HG02884 (cell line): ENCODE measurements around the gene ZNF587.
"Not testable (repeated sequence)": the region's sequence is repeated elsewhere in the genome, so short reads cannot be mapped to it uniquely, and the experiment has no call there.

Source experiments
- ATAC-seq: cut with Tn5 transposase; IDR thresholded peaks from one replicate; pipeline ENCODE4 v1.9.1; 2021; ENCODE audit warnings: mild to moderate bottlenecking, moderate library complexity; ENCODE audit not compliant: unreplicated experiment

Gene ZNF587

GRCh38 chr19:57849666-57850473 lies at the start of gene ZNF587:
TSS of gene ZNF587 (plus strand) at chr19:57849859. CDS start at chr19:57850039, 180 bp downstream.
- ATAC-seq, result peak; percentile 93

- ATAC-seq, result no peak
Observed at GRCh38 chr19:57800696-57801095, 49.0 kb upstream of the ZNF587 start.

GRCh38 chr19:57802269-57802668 lies 47.4 kb upstream of the ZNF587 start:
- ATAC-seq, result no peak

- no peak for ATAC-seq
Observed at GRCh38 chr19:57803265-57803593, 46.4 kb upstream of the ZNF587 start.

- no peak for ATAC-seq
Observed at GRCh38 chr19:57803594-57804325, 45.9 kb upstream of the ZNF587 start.

DNA sequence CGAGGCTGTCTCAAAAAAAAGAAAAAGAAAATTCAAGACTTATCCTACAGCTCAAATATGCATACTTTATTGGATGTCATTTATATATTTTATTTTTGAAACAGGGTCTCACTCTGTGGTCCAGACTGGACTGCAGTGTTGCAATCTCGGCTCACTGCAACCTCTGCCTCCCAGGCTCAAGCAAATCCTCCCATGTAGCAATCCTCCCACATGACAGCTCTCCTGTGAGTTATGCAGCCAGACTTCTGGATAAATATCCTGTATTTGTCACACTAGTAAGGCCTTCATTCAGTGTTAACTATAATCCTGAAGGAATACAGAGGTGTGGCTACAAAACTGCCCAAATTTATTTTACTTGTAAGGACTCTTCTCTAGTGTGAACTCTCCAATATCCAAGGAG lies 42.1 kb upstream of the ZNF587 start:
- no peak for ATAC-seq

- ATAC-seq, result not testable (repeated sequence)
Observed at GRCh38 chr19:57810410-57811295, 39.0 kb upstream of the ZNF587 start.

DNA sequence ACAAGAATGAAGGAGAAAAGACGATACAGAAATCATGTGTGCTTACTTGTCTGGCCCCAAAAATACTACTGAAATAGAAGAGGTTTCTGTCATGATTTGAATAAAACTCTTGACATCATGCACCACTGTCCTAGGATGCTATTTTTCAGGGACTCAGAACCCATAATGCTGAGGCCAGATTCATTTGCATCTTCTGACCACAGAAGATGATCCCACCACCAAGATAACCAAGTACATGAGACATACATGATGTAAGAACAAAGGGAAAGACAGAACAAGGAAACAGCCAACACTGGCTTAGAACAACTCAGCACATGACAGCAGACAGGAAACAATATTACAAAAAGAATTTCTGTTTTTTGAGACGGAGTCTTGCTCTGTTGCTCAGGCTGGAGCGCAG lies 37.4 kb upstream of the ZNF587 start:
- ATAC-seq, result no peak

DNA sequence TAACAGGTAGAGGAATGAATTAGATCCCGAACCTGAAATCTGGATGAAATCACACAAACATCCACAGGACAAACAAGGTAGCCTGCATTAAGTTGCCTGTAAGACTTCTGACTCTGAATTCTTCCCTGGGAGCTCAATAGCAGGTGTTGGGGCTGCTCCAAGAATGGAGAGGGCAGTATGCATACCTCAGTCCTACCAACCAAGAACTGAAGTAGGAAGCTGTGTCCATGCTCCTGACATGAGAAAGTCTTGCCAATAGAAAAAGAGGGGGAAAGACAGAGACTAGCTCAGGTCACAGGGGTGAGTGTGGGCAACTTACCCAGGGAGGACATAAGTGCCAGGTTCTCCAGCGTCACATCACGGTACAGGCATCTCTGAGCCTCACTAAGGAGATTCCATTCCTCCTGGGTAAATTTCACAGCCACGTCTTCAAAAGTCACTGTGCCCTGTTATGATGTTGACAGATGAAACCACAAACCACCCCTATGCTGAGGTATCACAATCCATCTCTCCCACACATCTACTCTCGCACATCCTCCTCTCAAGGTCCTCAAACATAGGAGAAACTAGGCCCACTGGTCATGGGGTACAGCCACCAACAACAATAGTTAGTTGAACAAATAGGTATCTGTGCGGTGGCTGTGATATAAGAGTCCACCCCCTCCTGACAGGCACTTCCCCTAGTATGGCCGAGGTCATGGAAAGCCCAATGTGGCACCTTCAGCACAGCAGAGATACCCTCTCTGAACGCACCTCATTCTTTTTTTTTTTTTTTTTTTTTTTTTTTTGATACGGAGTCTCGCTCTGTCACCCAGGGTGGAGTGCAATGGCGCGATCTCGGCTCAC lies 36.5 kb upstream of the ZNF587 start:
- not testable (repeated sequence) for ATAC-seq

DNA sequence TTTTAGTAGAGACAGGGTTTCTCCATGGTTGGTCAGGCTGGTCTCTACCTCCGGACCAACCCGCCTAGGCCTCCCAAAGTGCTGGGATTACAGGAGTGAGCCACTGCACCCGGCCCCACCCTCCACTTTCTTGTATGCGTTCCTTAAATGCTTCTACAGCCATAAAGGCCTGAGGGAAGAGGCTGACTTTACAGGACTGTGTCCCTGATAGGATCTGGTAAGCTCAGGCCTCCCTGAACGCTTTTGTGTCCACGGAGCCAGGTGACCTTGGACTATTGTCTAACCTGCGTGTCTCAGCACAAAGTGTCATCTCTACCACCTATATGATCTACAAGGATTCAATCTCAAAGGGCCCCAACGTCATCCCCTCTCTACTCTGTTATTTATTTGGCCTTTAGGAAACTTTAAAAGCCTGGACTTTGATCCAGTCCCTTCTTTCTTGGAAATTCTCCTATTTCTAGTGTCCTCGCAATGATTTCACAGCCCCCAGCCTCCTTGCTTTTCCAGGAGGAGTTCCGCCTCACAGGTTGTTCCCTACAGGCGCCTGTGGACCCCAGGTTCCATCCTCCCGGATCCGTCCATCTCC lies 35.6 kb upstream of the ZNF587 start:
- ATAC-seq, result no peak

DNA sequence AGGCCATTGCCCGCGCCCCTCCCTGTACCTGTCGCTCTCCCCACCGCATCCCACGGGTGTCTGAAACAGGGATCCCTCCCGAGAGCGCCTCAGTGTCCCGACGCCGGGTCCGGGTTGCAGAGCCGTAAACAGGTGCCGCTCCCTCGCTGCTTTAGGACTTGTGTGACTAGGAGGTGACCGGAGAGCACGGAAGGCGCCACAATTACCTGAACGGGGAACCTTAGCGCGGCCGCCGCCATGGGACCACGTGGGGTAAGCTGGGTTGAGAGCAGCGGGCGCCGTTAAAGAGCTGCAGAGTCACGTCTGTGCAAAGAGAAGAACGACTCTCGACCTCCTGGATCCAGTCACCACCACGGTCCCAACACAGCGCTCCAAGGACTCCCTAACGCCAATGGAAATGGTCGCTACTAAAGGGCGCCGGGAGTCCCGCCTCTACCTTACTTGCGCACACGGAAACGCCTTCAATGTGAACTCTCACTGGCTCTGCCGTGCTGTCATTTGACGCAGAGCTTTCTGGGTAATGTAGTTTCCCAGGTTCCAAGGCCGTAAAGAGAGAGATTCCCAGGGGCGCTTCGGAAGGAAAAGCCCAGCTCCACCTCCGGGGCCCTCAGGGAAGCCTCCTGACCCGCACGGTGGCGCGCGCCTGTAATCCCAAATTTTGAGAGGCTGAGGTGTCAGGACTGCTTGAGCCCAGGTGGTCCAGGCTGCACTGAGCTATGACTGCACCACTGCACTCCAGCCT lies 35.0 kb upstream of the ZNF587 start, which contains the start of gene ZNF552:
Gene ZNF552, minus strand, starts transcription at position 409 of the 742 bp plus-strand sequence. Its CDS starts 170 bp downstream, at position 239.
- peak; percentile 78 for ATAC-seq

GRCh38 chr19:57815247-57816075 lies 34.2 kb upstream of the ZNF587 start:
- ATAC-seq, result no peak

DNA sequence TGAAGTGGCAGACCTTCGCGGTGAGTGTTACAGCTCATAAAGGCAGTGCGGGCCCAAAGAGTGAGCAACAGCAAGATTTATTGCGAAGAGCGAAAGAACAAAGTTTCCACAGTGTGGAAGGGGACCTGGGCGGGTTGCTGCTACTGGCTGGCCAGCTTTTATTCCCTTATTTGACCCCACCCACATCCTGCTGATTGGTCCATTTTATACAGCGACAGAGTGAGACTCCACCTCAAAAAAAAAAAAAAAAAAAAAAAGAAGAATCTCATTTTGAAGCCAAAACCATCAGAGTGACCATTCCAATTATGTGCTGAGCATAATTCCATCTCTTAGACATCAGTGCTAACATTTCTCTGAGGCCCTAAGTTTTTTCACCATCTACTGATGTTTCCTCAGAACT lies 33.0 kb upstream of the ZNF587 start:
- ATAC-seq, result no peak

- ATAC-seq, result no peak
Observed at GRCh38 chr19:57817976-57818375, 31.7 kb upstream of the ZNF587 start.

GRCh38 chr19:57818378-57818777 lies 31.3 kb upstream of the ZNF587 start:
- ATAC-seq, result no peak

- ATAC-seq, result peak; percentile 72
Observed at GRCh38 chr19:57819475-57820148, 30.0 kb upstream of the ZNF587 start.

- no peak for ATAC-seq
Observed at GRCh38 chr19:57820599-57820998, 29.1 kb upstream of the ZNF587 start.

- ATAC-seq, result not testable (repeated sequence)
Observed at GRCh38 chr19:57821095-57821494, 28.6 kb upstream of the ZNF587 start.
